ENCODE results near the gene GAL3ST2.

The GAL3ST2 gene

DNA sequence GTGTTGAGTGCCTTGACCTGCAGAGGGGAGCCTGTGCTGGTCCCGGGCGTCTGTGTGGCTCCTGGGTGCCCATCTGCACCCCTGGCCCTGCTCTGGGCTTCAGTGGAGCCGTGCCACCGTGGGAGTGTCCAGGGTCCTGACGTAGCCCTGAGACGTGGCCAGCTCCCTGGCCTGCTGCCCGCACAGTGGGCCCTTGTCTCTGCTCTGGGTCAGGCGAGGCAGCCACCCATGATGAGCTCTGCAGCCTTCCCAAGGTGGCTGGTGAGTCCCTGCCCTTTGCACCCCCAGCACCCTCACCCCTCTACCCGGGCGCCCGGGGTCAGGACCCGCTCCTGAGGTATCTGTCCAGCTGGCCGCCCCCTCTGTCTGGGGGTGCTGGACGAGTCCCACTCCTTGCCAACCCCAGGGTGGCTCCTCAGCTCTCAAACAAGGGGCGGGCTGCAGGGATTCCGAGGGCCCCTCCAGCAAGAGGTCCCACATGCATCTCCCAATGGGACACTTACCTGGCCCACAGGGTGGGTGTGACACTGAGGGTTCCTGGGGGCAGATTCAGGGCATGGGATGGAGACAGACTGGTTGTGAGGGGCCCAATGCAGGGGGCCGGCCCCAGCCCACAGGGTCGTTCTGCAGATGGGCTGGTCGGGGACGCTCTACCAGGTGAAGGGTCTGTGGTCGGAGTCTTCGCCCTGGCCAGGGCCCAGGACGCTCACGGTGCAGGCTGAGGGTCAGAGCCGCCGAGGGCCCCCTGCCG, 34.8 kb downstream of the GAL3ST2 start:
- Histone ChIP-seq H3K4me2 (ENCODE audit: low read depth, low read length) (no peak overlapping the region), H3K9me3 (replicated peaks; ENCODE audit: insufficient read depth, low read length) (no peaks in the 10 kb centered on the region), H3K9ac (ENCODE audit: low read length) (no peak overlapping the region), H3K9me2 (replicated peaks; ENCODE audit: insufficient read depth, low read length) (no peaks in the 10 kb centered on the region), H3K79me2 (ENCODE audit: low read length) (no peaks in the 10 kb centered on the region), H3K27me3 (replicated peaks; ENCODE audit: insufficient read depth, low read length) (peaks cover 71% of the 10 kb centered on the region), H3K4me1 (ENCODE audit: low read length) (no peaks in the 10 kb centered on the region), H3F3A (ENCODE audit: insufficient read depth, low read length) (no peaks in the 10 kb centered on the region), H4K20me1 (ENCODE audit: insufficient read depth, low read length) (no peaks in the 10 kb centered on the region), H3K36me3 (replicated peaks; ENCODE audit: insufficient read depth, low read length) (no peaks in the 10 kb centered on the region), H2AFZ (ENCODE audit: low read length) (no peak overlapping the region), H3K4me3 (ENCODE audit: low read length) (no peak overlapping the region), H3K27ac (ENCODE audit: low read length) (no peak overlapping the region)
- no peak for TF ChIP-seq EZH2 (optimal IDR thresholded peaks at IDR 0.05; ENCODE audit: low read depth, low read length)
- TF ChIP-seq, protein P1, sequence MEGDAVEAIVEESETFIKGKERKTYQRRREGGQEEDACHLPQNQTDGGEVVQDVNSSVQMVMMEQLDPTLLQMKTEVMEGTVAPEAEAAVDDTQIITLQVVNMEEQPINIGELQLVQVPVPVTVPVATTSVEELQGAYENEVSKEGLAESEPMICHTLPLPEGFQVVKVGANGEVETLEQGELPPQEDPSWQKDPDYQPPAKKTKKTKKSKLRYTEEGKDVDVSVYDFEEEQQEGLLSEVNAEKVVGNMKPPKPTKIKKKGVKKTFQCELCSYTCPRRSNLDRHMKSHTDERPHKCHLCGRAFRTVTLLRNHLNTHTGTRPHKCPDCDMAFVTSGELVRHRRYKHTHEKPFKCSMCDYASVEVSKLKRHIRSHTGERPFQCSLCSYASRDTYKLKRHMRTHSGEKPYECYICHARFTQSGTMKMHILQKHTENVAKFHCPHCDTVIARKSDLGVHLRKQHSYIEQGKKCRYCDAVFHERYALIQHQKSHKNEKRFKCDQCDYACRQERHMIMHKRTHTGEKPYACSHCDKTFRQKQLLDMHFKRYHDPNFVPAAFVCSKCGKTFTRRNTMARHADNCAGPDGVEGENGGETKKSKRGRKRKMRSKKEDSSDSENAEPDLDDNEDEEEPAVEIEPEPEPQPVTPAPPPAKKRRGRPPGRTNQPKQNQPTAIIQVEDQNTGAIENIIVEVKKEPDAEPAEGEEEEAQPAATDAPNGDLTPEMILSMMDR (IDR thresholded peaks at IDR 0.05; ENCODE audit: low read length): no peak
- TF ChIP-seq EZH2phosphoT487 (IDR thresholded peaks at IDR 0.05; ENCODE audit: low read length): no peak
- DNase-seq: no peak

DNA sequence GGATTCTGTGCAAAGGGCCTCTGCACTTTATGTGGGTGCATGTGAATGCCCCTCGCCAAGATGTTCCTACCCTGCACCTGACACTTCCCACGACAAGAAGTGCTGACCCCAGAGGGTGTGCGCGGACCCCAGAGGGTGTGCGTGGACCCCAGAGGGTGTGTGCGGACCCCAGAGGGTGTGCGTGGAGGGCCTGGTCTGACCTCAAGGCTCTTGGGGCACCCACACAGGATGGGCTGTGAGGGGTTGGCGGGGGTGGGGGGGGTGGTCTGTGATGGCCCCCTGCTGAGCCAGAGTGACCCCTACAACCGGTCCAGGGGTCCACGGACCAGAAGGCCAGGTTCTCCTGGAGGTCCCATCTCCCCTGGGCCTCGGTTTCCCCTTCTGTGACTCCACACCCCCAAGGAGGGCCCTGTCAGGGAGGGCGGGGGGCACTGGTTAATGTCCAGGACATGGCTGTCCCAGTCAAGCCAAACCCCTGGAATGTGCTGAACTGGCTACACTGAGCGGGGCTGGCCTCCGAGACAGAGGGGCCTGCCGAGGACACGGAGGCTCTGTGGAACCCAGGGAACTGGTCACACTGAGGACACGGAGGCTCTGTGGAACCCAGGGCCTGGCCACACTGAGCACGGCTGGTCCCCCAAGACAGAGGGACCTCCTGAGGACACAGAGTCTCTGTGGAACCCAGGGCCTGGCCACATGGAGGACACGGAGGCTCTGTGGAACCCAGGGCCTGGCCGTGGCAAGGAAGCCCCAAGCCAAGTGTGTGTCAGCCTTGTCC, 35.5 kb downstream of the GAL3ST2 start:
- H3K79me2 ChIP-seq (ENCODE audit: low read length): no peaks in the 10 kb centered on the region
- TF ChIP-seq EZH2phosphoT487 (IDR thresholded peaks at IDR 0.05; ENCODE audit: low read length) (no peak), EZH2 (optimal IDR thresholded peaks at IDR 0.05; ENCODE audit: low read depth, low read length) (no peak)
- TF ChIP-seq, protein P1 (IDR thresholded peaks at IDR 0.05; ENCODE audit: low read length): no peak
- no peaks in the 10 kb centered on the region for H3K36me3 ChIP-seq (replicated peaks; ENCODE audit: insufficient read depth, low read length)
- no peak overlapping the region for H3K4me2 ChIP-seq (ENCODE audit: low read depth, low read length)
- H3K27ac ChIP-seq (ENCODE audit: low read length): no peak overlapping the region
- H3K9me3 ChIP-seq (replicated peaks; ENCODE audit: insufficient read depth, low read length): no peaks in the 10 kb centered on the region
- H3K9me2 ChIP-seq (replicated peaks; ENCODE audit: insufficient read depth, low read length): no peaks in the 10 kb centered on the region
- DNase-seq: no peak
- H2AFZ ChIP-seq (ENCODE audit: low read length): no peak overlapping the region
- no peaks in the 10 kb centered on the region for H3K4me1 ChIP-seq (ENCODE audit: low read length)
- no peak overlapping the region for H3K4me3 ChIP-seq (ENCODE audit: low read length)
- H3K9ac ChIP-seq (ENCODE audit: low read length): no peak overlapping the region
- peaks cover 79% of the 10 kb centered on the region for H3K27me3 ChIP-seq (replicated peaks; ENCODE audit: insufficient read depth, low read length)
- no peaks in the 10 kb centered on the region for H4K20me1 ChIP-seq (ENCODE audit: insufficient read depth, low read length)
- no peaks in the 10 kb centered on the region for H3F3A ChIP-seq (ENCODE audit: insufficient read depth, low read length)

DNA sequence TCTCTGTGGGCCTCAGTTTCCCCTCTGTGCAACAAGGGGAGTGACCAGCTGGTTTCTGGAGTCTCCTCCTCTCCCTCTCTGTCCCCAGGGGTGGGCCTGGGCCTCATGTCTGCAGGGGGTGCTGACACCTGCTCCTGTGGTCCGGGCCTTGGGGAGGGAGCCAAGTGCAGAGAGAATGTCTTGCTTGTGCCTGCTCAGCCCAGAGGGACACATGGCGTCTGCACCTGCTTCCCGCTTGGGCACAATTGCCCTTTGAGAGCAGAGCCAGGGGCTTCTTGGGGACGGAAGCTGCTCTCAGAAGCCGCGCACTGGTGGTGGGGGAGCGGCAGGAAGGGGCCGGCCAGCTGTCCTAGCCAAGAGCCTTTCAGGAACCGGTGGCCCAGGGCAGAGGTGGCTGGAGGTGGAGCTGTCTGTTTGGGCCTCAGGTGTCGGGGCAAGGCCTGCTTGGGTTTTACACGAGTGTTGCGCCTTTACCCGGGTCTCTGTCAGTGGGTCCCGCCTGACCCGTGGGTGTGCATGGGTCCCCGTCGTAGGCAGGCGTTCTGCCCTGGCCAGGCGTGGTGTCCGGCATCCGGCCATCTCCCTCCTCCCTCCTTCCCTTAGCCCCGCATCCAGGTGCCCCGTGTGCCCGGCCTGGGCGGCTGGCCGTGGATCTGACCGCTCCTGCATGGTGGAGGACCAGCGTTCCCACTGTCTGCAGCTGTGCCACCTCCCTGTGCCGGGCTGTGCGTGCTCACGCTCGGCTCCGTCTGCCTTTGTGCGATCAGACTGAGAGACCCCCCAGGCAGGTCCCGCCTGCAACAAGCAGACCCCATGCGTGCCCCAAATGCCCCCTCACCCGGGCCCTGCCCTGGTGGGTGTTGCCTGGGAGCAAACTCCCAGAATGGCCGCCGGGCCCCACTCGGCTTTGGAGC, 36.4 kb downstream of the GAL3ST2 start:
- Histone ChIP-seq H3K27ac (ENCODE audit: low read length) (no peak overlapping the region), H3F3A (ENCODE audit: insufficient read depth, low read length) (no peaks in the 10 kb centered on the region), H3K27me3 (replicated peaks; ENCODE audit: insufficient read depth, low read length) (peaks cover 84% of the 10 kb centered on the region), H4K20me1 (ENCODE audit: insufficient read depth, low read length) (no peaks in the 10 kb centered on the region), H3K4me2 (ENCODE audit: low read depth, low read length) (no peak overlapping the region), H3K9me2 (replicated peaks; ENCODE audit: insufficient read depth, low read length) (no peaks in the 10 kb centered on the region), H3K9me3 (replicated peaks; ENCODE audit: insufficient read depth, low read length) (no peaks in the 10 kb centered on the region), H3K36me3 (replicated peaks; ENCODE audit: insufficient read depth, low read length) (no peaks in the 10 kb centered on the region), H3K4me3 (ENCODE audit: low read length) (no peak overlapping the region), H3K79me2 (ENCODE audit: low read length) (no peaks in the 10 kb centered on the region), H3K9ac (ENCODE audit: low read length) (no peak overlapping the region), H2AFZ (ENCODE audit: low read length) (no peak overlapping the region), H3K4me1 (ENCODE audit: low read length) (no peaks in the 10 kb centered on the region)
- no peak for DNase-seq
- TF ChIP-seq EZH2 (optimal IDR thresholded peaks at IDR 0.05; ENCODE audit: low read depth, low read length): no peak
- TF ChIP-seq, protein P1 (IDR thresholded peaks at IDR 0.05; ENCODE audit: low read length): no peak
- TF ChIP-seq EZH2phosphoT487 (IDR thresholded peaks at IDR 0.05; ENCODE audit: low read length): no peak
